NB4 (cell line): ENCODE data around the gene GYS1.

Experiments
- MYC ChIP-seq: IDR thresholded peaks from 2 replicates; pipeline ENCODE4 v1.6.1; 2011; ENCODE audit warnings: low read depth, low read length
- POLR2A ChIP-seq: IDR thresholded peaks from 2 replicates; pipeline ENCODE4 v1.6.1; 2011; ENCODE audit warnings: mild to moderate bottlenecking; ENCODE audit not compliant: insufficient read length; ENCODE audit errors: extremely low read depth
- TF ChIP-seq, protein P1 (sequence below): IDR thresholded peaks from one replicate; pipeline ENCODE4 v1.5.1; 2012; ENCODE audit warnings: low read depth, low read length
- TF ChIP-seq, protein P2 (sequence below): IDR thresholded peaks from 2 replicates; pipeline ENCODE4 v1.6.1; 2011; ENCODE audit warnings: low read depth, low read length

DNA sequence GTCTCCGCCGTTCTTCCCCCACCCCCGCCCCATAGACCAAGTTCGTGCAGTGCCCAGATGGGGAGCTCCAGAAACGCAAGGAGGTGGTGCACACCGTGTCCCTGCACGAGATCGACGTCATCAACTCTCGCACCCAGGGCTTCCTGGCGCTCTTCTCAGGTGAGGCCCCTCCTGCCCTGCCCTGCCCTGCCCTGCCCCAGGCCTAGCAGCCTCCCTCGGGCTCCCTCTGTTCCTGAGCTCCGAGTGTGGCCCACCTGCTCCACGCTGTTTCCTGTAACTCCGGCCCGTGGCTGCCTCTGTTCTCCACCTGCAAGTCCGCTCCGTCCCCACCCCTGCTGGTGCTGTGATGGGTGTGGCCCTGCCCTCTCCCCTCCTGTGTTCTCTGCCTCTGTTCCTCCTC, 17.3 kb upstream of the GYS1 start:
- TF ChIP-seq, protein P1, sequence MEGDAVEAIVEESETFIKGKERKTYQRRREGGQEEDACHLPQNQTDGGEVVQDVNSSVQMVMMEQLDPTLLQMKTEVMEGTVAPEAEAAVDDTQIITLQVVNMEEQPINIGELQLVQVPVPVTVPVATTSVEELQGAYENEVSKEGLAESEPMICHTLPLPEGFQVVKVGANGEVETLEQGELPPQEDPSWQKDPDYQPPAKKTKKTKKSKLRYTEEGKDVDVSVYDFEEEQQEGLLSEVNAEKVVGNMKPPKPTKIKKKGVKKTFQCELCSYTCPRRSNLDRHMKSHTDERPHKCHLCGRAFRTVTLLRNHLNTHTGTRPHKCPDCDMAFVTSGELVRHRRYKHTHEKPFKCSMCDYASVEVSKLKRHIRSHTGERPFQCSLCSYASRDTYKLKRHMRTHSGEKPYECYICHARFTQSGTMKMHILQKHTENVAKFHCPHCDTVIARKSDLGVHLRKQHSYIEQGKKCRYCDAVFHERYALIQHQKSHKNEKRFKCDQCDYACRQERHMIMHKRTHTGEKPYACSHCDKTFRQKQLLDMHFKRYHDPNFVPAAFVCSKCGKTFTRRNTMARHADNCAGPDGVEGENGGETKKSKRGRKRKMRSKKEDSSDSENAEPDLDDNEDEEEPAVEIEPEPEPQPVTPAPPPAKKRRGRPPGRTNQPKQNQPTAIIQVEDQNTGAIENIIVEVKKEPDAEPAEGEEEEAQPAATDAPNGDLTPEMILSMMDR = no peak
- TF ChIP-seq POLR2A (no peak), MYC (no peak)
- TF ChIP-seq, protein P2, sequence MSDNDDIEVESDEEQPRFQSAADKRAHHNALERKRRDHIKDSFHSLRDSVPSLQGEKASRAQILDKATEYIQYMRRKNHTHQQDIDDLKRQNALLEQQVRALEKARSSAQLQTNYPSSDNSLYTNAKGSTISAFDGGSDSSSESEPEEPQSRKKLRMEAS = no peak
